Omental fat pad (tissue), 4 donors: ENCODE data around the gene CLSTN2. TPM values are rescaled to one million over a fixed set of nuclear protein-coding genes. Genes with fewer than 3 reads are reported as not detected.

Experiments used
- ATAC-seq: fragments of 150-250 bp; one replicate; pipeline ENCODE4 v1.9.1; 2016; ENCODE audit warnings: mild to moderate bottlenecking, moderate library complexity; ENCODE audit not compliant: low FRiP score
- DNase-seq: peaks from one replicate; pipeline ENCODE4 v3.0.0-alpha.2; 2019; ENCODE audit warnings: low spot score
- CTCF ChIP-seq, 3 donors: fragments of 450-650 bp; IDR thresholded peaks; one replicate each; pipeline ENCODE4 v1.5.1; 2016 to 2017; ENCODE audit warnings: antibody characterized with exemption in 3 of 3, mild to moderate bottlenecking in 3 of 3, moderate library complexity in 2 of 3
- total RNA-seq, 4 donors: library from RNA; depleted of rRNA; stranded (reverse); fragments of >200 nt; gene quantifications; one replicate each; pipeline ENCODE4 v1.1.0, GENCODE V29; 2016

Gene CLSTN2
- total RNA-seq, 4 donors from 2014 or later: 20.0 to 40.5 (median 37.8) TPM

DNA sequence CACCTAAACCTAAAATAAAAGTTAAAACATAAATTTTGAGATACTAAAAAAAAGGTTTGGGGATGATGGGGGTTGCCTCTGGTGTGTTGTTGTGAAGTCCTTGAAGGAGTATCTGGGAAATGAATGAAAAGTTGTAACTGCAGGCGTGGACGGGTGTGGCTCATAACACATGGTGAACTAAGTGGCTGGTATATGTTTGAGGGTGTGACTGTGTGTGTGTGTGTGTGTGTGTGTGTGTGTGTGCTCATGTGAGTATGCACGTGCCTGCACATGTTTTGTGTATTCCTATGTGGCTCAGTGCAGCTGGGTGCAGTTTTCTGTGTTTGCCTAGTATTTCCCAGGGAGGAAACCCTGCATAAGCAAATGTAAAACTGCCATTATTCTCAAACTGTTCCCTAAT is 513.0 kb downstream of the CLSTN2 start:
- ATAC-seq: no peak
- no peak for TF ChIP-seq CTCF (IDR thresholded peaks at IDR 0.05)
- no peak for DNase-seq

GRCh38 chr3:140449413-140450256 is 514.6 kb downstream of the CLSTN2 start:
- TF ChIP-seq CTCF (IDR thresholded peaks at IDR 0.05): no peak
- no peak for DNase-seq

DNA sequence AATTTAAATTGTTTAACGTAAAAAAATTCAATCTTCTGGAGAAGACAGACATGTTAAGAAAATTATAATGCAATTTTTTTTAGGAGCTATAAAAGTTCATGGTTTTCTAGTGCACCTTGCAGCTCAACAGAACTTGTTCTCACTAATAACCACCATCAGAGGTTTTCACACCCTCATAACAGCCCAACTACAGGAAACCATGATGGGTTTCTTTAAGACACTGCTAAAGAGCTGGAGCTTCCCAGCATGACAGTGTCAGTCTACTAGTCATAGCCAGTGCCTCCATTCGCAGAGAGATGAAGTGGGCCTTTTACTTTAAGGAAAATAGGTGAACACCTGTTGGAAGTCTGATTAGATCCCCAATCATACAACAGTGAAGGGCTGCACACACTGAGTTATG is 518.8 kb downstream of the CLSTN2 start:
- no peak for TF ChIP-seq CTCF (IDR thresholded peaks at IDR 0.05)
- DNase-seq (no peak), ATAC-seq (no peak)

More at GRCh38 chr3:140449413-140450256, 514.6 kb downstream of the CLSTN2 start:
- no peak for ATAC-seq

- no peak for DNase-seq
- no peak for ATAC-seq
- no peak for TF ChIP-seq CTCF (IDR thresholded peaks at IDR 0.05)
Measured at GRCh38 chr3:140455521-140456214, 520.7 kb downstream of the CLSTN2 start.

DNA sequence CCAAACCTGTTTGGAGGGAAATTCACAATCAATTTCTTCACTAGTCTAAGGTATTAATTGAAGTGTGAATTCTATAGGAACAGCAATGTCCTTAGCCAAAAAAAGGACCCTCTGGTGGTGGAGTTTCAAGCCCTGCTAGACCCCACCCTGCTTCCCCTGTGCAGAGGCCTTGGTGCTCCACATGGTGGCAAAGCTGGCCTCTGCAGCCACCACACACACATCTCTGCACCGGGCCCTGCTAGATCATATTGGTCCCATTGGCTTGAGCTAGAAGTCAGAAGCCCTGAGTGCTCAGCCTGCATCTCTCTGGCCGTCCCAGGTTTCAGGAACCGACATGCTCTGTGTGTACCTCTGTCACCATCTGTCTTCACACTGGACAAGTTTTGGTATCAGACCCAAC is 522.0 kb downstream of the CLSTN2 start:
- DNase-seq (no peak), ATAC-seq (no peak)
- no peak for TF ChIP-seq CTCF (IDR thresholded peaks at IDR 0.05)

DNA sequence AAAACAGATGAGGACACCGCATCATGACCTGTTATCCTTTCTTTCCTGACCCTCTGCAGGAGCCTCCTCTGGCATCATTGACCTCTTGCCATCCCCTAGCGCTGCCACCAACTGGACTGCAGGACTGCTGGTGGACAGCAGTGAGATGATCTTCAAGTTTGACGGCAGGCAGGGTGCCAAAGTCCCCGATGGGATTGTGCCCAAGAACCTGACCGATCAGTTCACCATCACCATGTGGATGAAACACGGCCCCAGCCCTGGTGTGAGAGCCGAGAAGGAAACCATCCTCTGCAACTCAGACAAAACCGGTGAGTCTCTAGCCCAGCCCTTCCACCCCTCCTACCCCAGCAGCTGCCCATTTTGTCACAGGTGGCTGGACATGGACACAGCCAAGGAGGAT is 524.5 kb downstream of the CLSTN2 start:
- TF ChIP-seq CTCF (IDR thresholded peaks at IDR 0.05): no peak
- DNase-seq: no peak
- no peak for ATAC-seq
